SU-DHL-6 (cell line): Measurements from ENCODE around the gene ACHE.

Experiments used
- H2AFZ ChIP-seq: fragments of 200-600 bp; sonication (generic); 2 replicates; pipeline ENCODE4 v1.6.1; 2014; ENCODE audit warnings: low read depth, mild to moderate bottlenecking, moderate library complexity, mixed read lengths, antibody characterized with exemption, low read length; ENCODE audit not compliant: severe bottlenecking
- H3F3A ChIP-seq: fragments of 200-600 bp; shearing (Covaris generic); 2 replicates; pipeline ENCODE4 v1.6.0; 2016; ENCODE audit warnings: antibody characterized with exemption, mild to moderate bottlenecking; ENCODE audit not compliant: insufficient read depth
- H3K27ac ChIP-seq: fragments of 200-600 bp; sonication (generic); 2 replicates; pipeline ENCODE4 v1.5.1; 2016; ENCODE audit warnings: low read depth, mild to moderate bottlenecking, low read length, moderate library complexity, mixed read lengths
- H3K27me3 ChIP-seq: fragments of 200-600 bp; sonication (generic), shearing (Covaris generic); 2 replicates; pipeline ENCODE4 v1.6.0; 2014; ENCODE audit warnings: mild to moderate bottlenecking, low read length
- H3K36me3 ChIP-seq: fragments of 200-600 bp; sonication (generic); 2 replicates; pipeline ENCODE4 v1.6.1; 2014; ENCODE audit warnings: mild to moderate bottlenecking, low read length, mixed read lengths
- H3K4me2 ChIP-seq: fragments of 300-600, 200-600 bp; shearing (Covaris generic), sonication (generic); 2 replicates; pipeline ENCODE4 v1.6.0; 2014; ENCODE audit warnings: low read length, low read depth, mild to moderate bottlenecking; ENCODE audit not compliant: poor library complexity, severe bottlenecking
- H3K4me3 ChIP-seq: fragments of 200-600 bp; sonication (generic); 2 replicates; pipeline ENCODE4 v1.5.1; 2014; ENCODE audit warnings: antibody characterized with exemption, low read length, mild to moderate bottlenecking, mixed read lengths; ENCODE audit not compliant: insufficient read depth, poor library complexity, severe bottlenecking
- H3K79me2 ChIP-seq: fragments of 200-600 bp; sonication (generic); 2 replicates; pipeline ENCODE4 v1.6.1; 2014; ENCODE audit warnings: mild to moderate bottlenecking, low read length, moderate library complexity; ENCODE audit not compliant: insufficient read depth
- H3K9ac ChIP-seq: fragments of 200-600 bp; sonication (generic); 2 replicates; pipeline ENCODE4 v1.7.0; 2014; ENCODE audit warnings: mild to moderate bottlenecking, low read length
- H3K9me2 ChIP-seq: fragments of 200-600 bp; sonication (generic); replicated peaks from 2 replicates; pipeline ENCODE4 v1.6.1; 2014; ENCODE audit warnings: low read length; ENCODE audit not compliant: insufficient read depth
- H3K9me3 ChIP-seq: fragments of 200-600 bp; sonication (generic); 2 replicates; pipeline ENCODE4 v1.6.1; 2014; ENCODE audit warnings: low read length, mixed read lengths; ENCODE audit not compliant: insufficient read depth
- H4K20me1 ChIP-seq: fragments of 200-600 bp; sonication (generic); 2 replicates; pipeline ENCODE4 v1.6.1; 2014; ENCODE audit warnings: low read depth, mild to moderate bottlenecking, antibody characterized with exemption, low read length, moderate library complexity, mixed read lengths
- CTCF ChIP-seq: fragments of 200-600 bp; sonication (generic); IDR thresholded peaks from one replicate; pipeline ENCODE4 v1.5.1; 2017; ENCODE audit warnings: antibody characterized with exemption, mild to moderate bottlenecking, low read length, moderate library complexity; ENCODE audit not compliant: insufficient read depth, poor library complexity, severe bottlenecking
- EZH2phosphoT487 ChIP-seq: fragments of 200-600 bp; sonication (generic), shearing (Covaris generic); conservative IDR thresholded peaks from 2 replicates; pipeline ENCODE4 v1.6.1; 2018; ENCODE audit warnings: mild to moderate bottlenecking, antibody characterized with exemption, low read length, moderate library complexity, mixed read lengths

The ACHE gene

DNA sequence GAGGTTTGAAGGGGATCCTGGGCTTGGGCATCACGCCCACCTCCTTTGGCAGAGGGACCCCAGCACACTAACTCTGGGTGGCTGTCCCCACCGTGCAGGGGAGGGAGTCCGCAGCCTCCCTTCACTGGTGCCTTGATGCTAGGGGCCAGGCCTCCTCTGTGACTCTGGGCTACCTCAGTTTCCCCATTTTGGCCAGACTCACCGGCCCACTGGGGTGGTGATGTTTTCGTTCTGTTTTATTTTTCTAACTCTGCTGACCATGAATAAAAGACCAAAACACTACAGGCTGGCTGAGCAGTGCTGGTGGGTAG lies 29.0 kb downstream of the ACHE start:
- peak overlapping the region; percentile 72 for H3K9ac ChIP-seq
- H3F3A ChIP-seq: 0 out of 2 replicates have a peak, but pooled peaks cover 8% of the 10 kb centered on the region
- peak overlapping the region; percentile 49; the same call in 1 of the 2 replicates for H3K27ac ChIP-seq
- peak overlapping the region; percentile 57 for H2AFZ ChIP-seq
- H3K9me3 ChIP-seq: no peaks in the 10 kb centered on the region
- H3K9me2 ChIP-seq: no peaks in the 10 kb centered on the region
- H3K27me3 ChIP-seq: no peaks in the 10 kb centered on the region
- H3K36me3 ChIP-seq: no peaks in the 10 kb centered on the region
- no peak for TF ChIP-seq CTCF
- TF ChIP-seq EZH2phosphoT487: no peak
- peak overlapping the region; percentile 55 for H3K4me3 ChIP-seq
- no peaks in the 10 kb centered on the region for H3K79me2 ChIP-seq
- H3K4me2 ChIP-seq: peak overlapping the region; percentile 56
- H4K20me1 ChIP-seq: no peaks in the 10 kb centered on the region

DNA sequence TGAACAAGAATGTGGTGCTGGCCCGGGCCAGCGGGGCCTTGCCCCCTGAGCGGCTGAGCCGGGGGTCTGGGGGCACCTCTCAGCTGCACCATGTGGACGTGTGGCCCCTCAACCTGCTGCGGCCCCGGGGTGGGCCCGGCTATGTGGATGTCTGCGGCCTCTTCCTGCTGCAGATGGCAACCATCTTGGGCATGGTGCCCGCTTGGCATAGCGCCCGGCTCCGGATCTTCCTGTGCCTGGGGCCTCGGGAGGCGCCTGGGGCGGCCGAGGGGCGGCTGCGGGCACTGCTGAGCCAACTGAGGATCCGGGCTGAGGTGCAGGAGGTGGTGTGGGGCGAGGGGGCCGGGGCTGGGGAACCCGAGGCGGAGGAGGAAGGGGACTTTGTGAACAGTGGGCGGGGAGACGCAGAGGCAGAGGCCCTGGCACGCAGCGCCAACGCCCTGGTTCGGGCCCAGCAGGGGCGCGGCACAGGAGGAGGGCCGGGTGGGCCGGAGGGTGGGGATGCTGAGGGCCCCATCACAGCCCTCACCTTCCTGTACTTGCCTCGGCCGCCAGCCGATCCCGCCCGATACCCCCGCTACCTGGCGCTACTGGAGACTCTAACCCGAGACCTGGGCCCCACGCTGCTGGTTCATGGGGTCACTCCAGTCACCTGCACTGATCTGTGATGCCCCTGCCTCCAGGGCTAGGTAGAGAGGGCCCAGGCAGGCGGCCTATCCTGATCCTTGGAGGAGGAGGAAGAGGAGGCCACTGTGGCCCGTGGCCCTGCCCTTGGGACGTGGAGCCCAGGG lies 29.6 kb downstream of the ACHE start:
- Histone ChIP-seq H3K9ac (peak overlapping the region; percentile 72; the same call in 1 of the 2 replicates), H3K79me2 (no peaks in the 10 kb centered on the region), H4K20me1 (no peaks in the 10 kb centered on the region), H3K9me2 (no peaks in the 10 kb centered on the region), H3F3A (0 out of 2 replicates have a peak, but pooled peaks cover 8% of the 10 kb centered on the region), H3K27me3 (no peaks in the 10 kb centered on the region), H3K4me3 (no peak overlapping the region), H2AFZ (no peak overlapping the region), H3K4me2 (no peak overlapping the region), H3K9me3 (no peaks in the 10 kb centered on the region), H3K36me3 (no peaks in the 10 kb centered on the region), H3K27ac (no peak overlapping the region)
- TF ChIP-seq EZH2phosphoT487: no peak
- TF ChIP-seq CTCF: no peak

DNA sequence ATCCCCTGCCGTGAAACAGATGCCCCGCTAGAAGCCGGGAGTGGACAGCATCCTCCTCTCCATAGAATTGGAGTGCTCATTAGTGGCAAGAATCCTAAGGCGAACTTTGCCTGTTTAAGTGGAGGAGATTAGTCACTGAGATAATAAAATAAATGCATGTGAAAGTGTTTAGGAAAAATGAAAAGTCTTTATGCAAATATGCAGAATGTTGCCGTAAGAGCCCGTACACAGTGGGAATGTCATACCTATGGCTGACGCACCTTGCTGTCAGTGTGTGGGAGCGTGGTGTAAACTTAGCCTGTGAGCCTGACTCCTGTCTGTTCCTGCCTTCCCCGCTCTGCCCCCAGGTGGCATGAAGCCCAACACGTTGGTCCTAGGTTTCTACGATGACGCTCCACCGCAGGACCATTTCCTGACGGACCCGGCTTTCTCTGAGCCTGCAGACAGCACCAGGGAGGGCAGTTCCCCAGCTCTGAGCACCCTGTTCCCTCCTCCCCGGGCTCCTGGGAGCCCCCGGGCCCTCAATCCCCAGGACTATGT lies 30.2 kb downstream of the ACHE start:
- no peaks in the 10 kb centered on the region for H3K9me2 ChIP-seq
- no peak overlapping the region for H3K9ac ChIP-seq
- no peak overlapping the region for H2AFZ ChIP-seq
- no peaks in the 10 kb centered on the region for H4K20me1 ChIP-seq
- H3F3A ChIP-seq: 0 out of 2 replicates have a peak, but pooled peaks cover 8% of the 10 kb centered on the region
- no peak overlapping the region for H3K4me2 ChIP-seq
- no peak overlapping the region for H3K27ac ChIP-seq
- no peak overlapping the region for H3K4me3 ChIP-seq
- H3K36me3 ChIP-seq: no peaks in the 10 kb centered on the region
- no peak for TF ChIP-seq EZH2phosphoT487
- no peak for TF ChIP-seq CTCF
- no peaks in the 10 kb centered on the region for H3K9me3 ChIP-seq
- H3K27me3 ChIP-seq: no peaks in the 10 kb centered on the region
- H3K79me2 ChIP-seq: no peaks in the 10 kb centered on the region
